Esophagus muscularis mucosa (tissue), 4 donors: ENCODE results near the gene MAD1L1.

Experiments
- EP300 ChIP-seq: sonication (generic); formaldehyde crosslinking; IDR thresholded peaks from one replicate; pipeline ENCODE4 v1.6.1; 2017; ENCODE audit warnings: antibody characterized with exemption
- POLR2A ChIP-seq: fragments of 450-650 bp; IDR thresholded peaks from one replicate; pipeline ENCODE4 v1.6.1; 2017; ENCODE audit warnings: antibody characterized with exemption, moderate library complexity, mild to moderate bottlenecking, low read depth
- POLR2AphosphoS5 ChIP-seq, 2 donors: sonication (generic); formaldehyde crosslinking; IDR thresholded peaks; one replicate each; pipeline ENCODE4 v1.6.1; 2017; ENCODE audit warnings: antibody characterized with exemption in 2 of 2
- TF ChIP-seq, protein P1 (sequence below), 3 experiments: fragments of 200-600 bp in 2 of 3; fragments of 450-650 bp in 1 of 3; sonication (generic) in 2 of 3; IDR thresholded peaks; one replicate each; pipeline ENCODE4 v1.5.1; 2017 to 2019; ENCODE audit warnings: antibody characterized with exemption in 3 of 3, mild to moderate bottlenecking in 2 of 3, moderate library complexity in 1 of 3

GRCh38 chr7:2257046-2257551 is 24.4 kb upstream of the MAD1L1 start:
- TF ChIP-seq, protein P1, sequence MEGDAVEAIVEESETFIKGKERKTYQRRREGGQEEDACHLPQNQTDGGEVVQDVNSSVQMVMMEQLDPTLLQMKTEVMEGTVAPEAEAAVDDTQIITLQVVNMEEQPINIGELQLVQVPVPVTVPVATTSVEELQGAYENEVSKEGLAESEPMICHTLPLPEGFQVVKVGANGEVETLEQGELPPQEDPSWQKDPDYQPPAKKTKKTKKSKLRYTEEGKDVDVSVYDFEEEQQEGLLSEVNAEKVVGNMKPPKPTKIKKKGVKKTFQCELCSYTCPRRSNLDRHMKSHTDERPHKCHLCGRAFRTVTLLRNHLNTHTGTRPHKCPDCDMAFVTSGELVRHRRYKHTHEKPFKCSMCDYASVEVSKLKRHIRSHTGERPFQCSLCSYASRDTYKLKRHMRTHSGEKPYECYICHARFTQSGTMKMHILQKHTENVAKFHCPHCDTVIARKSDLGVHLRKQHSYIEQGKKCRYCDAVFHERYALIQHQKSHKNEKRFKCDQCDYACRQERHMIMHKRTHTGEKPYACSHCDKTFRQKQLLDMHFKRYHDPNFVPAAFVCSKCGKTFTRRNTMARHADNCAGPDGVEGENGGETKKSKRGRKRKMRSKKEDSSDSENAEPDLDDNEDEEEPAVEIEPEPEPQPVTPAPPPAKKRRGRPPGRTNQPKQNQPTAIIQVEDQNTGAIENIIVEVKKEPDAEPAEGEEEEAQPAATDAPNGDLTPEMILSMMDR (IDR thresholded peaks at IDR 0.05), result no peak
- TF ChIP-seq POLR2A (no peak), POLR2AphosphoS5 (IDR thresholded peaks at IDR 0.05) (no peak), EP300 (no peak)
